Measurements from ENCODE around the gene SLMAP. TPM values are rescaled to one million over a fixed set of nuclear protein-coding genes. Genes with fewer than 3 reads are reported as not detected.

The SLMAP gene
- total and polyA plus RNA-seq, 2 of the 13 experiments (the other 11 are each of a cell fraction or from before 2014, with no cell fraction given), result 24.0 to 48.3 TPM

- no peaks in the 10 kb centered on the region for H3K27me3 ChIP-seq (ENCODE audit: control insufficient read depth in 1 of 2, insufficient read depth in 2 of 2, low read length in 2 of 2)
- peaks cover 89% of the 10 kb centered on the region for H3K79me2 ChIP-seq (ENCODE audit: insufficient read depth, low read length)
- H3K36me3 ChIP-seq (replicated peaks in 1 of 2; ENCODE audit: control insufficient read depth in 1 of 2, insufficient read depth in 2 of 2, low read length in 2 of 2), result no peaks in the 10 kb centered on the region
- H3K9me3 ChIP-seq (ENCODE audit: low read length), result no peaks in the 10 kb centered on the region
- peaks cover 47% of the 10 kb centered on the region for H3K4me1 ChIP-seq (ENCODE audit: insufficient read depth, low read length)
- H2AFZ ChIP-seq (ENCODE audit: low read length), result no peak overlapping the region
- POLR2A ChIA-PET, result interaction anchor here (1.0 to 2.8 kb wide), 4 partner anchors 9 to 52 kb away, joined by 3 to 9 read pairs (median 4); no protein-coding TSS in a partner anchor
- no TSS peak for BruUV-seq (replicated peaks)
- intact Hi-C loops (cut with micrococcal nuclease; ENCODE audit: unreplicated experiment), result no loop called here
- peak; percentile 74 for ATAC-seq
- 0 out of 2 replicates have a peak overlapping the region, but pooled peaks have one; percentile 26 for H3K9ac ChIP-seq (ENCODE audit: insufficient read depth, low read depth, low read length)
- CTCF ChIA-PET (ENCODE audit: low intra/inter-chr PET ratio, low total read pairs), result no interaction called here
- TF ChIP-seq, protein P1, sequence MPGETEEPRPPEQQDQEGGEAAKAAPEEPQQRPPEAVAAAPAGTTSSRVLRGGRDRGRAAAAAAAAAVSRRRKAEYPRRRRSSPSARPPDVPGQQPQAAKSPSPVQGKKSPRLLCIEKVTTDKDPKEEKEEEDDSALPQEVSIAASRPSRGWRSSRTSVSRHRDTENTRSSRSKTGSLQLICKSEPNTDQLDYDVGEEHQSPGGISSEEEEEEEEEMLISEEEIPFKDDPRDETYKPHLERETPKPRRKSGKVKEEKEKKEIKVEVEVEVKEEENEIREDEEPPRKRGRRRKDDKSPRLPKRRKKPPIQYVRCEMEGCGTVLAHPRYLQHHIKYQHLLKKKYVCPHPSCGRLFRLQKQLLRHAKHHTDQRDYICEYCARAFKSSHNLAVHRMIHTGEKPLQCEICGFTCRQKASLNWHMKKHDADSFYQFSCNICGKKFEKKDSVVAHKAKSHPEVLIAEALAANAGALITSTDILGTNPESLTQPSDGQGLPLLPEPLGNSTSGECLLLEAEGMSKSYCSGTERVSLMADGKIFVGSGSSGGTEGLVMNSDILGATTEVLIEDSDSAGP (CRISPR knock-in tag; IDR thresholded peaks at IDR 0.05; ENCODE audit: borderline replicate concordance), result 0 out of 2 replicates have a peak, but pooled peaks have one; percentile 20
- no peak for TF ChIP-seq NR2F2 (IDR thresholded peaks at IDR 0.05; ENCODE audit: borderline replicate concordance, low read depth)
- peak overlapping the region; percentile 67 for H3K27ac ChIP-seq (ENCODE audit: extremely low read length, insufficient read depth, low read length)
- in situ Hi-C loops (cut with HindIII; ENCODE audit: extremely low pct_ligation_motif_present, low pct_unique_long_range_greater_than_20kb), result no loop called here
- no peak for FAIRE-seq
- no peak for DNase-seq (ENCODE audit: low spot score)
- H4K20me1 ChIP-seq (ENCODE audit: insufficient read depth, low read length), result peaks cover 2% of the 10 kb centered on the region; the same call in 1 of the 2 replicates
- peak overlapping the region; percentile 38; the same call in 1 of the 2 replicates for H3K4me2 ChIP-seq (ENCODE audit: low read depth, low read length)
- 43% methylated on average over 2 of the region's 5 CpGs for WGBS (ENCODE audit: low lambda C conversion rate)
- no peak overlapping the region for H3K4me3 ChIP-seq (replicated peaks in 1 of 3; ENCODE audit: insufficient read depth in 1 of 3, low read depth in 2 of 3, low read length in 3 of 3)
These were observed 53.5 kb downstream of the SLMAP start for GRCh38 chr3:57809609-57809968.

DNA sequence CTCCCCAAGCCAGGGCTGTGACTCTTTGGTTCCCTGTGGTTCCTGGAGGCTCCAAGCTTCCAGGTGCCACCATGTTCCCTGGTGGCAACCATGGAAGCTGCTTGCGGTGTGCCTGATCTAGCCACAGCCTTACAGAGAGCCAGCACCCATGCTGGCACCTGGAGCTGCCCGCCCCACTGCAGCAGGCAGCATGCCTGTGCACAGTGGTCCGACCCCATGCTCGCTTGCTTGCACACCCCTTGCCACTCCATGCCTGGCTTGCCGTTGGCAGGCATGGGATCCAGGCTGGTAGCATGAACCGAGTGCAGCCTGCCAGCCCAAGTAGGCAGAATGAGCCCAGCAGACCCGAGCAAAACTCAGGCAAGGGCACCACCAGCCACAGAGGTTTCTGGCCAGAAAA is 53.9 kb downstream of the SLMAP start:
- H3K79me2 ChIP-seq (ENCODE audit: insufficient read depth, low read length), result peaks cover 89% of the 10 kb centered on the region
- intact Hi-C loops (cut with micrococcal nuclease; ENCODE audit: unreplicated experiment), result no loop called here
- H3K27ac ChIP-seq (ENCODE audit: extremely low read length, insufficient read depth, low read length), result peak overlapping the region; percentile 67
- ChIA-PET CTCF (ENCODE audit: low intra/inter-chr PET ratio, low total read pairs) (no interaction called here), POLR2A (interaction anchor here (1.0 to 2.8 kb wide), 3 partner anchors 9 to 52 kb away, joined by 3 to 9 read pairs (median 4); no protein-coding TSS in a partner anchor)
- BruUV-seq (replicated peaks), result no TSS peak
- FAIRE-seq (no peak), ATAC-seq (peak; percentile 50; the same call in 2 of the 3 replicates), DNase-seq (ENCODE audit: low spot score) (no peak)
- 80% methylated on average over 1 of the region's 7 CpGs for WGBS (ENCODE audit: low lambda C conversion rate)
- H3K27me3 ChIP-seq (ENCODE audit: control insufficient read depth in 1 of 2, insufficient read depth in 2 of 2, low read length in 2 of 2), result no peaks in the 10 kb centered on the region
- no peaks in the 10 kb centered on the region for H3K36me3 ChIP-seq (replicated peaks in 1 of 2; ENCODE audit: control insufficient read depth in 1 of 2, insufficient read depth in 2 of 2, low read length in 2 of 2)
- H3K9me3 ChIP-seq (ENCODE audit: low read length), result no peaks in the 10 kb centered on the region
- H3K4me1 ChIP-seq (ENCODE audit: insufficient read depth, low read length), result peaks cover 47% of the 10 kb centered on the region
- in situ Hi-C loops (cut with HindIII; ENCODE audit: extremely low pct_ligation_motif_present, low pct_unique_long_range_greater_than_20kb), result no loop called here
- H4K20me1 ChIP-seq (ENCODE audit: insufficient read depth, low read length), result peaks cover 2% of the 10 kb centered on the region; the same call in 1 of the 2 replicates
- peak overlapping the region; percentile 38; the same call in 1 of the 2 replicates for H3K4me2 ChIP-seq (ENCODE audit: low read depth, low read length)
- no peak for TF ChIP-seq ZNF710 (CRISPR knock-in tag; IDR thresholded peaks at IDR 0.05; ENCODE audit: borderline replicate concordance)
- no peak for TF ChIP-seq RXRA (CRISPR knock-in tag; IDR thresholded peaks at IDR 0.05)
- TF ChIP-seq ZNF160 (CRISPR knock-in tag; IDR thresholded peaks at IDR 0.05), result peak; percentile 52; the same call in 1 of the 2 replicates
- TF ChIP-seq TFAP4 (IDR thresholded peaks at IDR 0.05; ENCODE audit: borderline replicate concordance, low read depth), result no peak
- no peak overlapping the region for H2AFZ ChIP-seq (ENCODE audit: low read length)
- H3K4me3 ChIP-seq (replicated peaks in 1 of 3; ENCODE audit: insufficient read depth in 1 of 3, low read depth in 2 of 3, low read length in 3 of 3), result no peak overlapping the region
- H3K9ac ChIP-seq (ENCODE audit: insufficient read depth, low read depth, low read length), result 0 out of 2 replicates have a peak overlapping the region, but pooled peaks have one; percentile 26
